ENCODE data around the gene FUT3. TPM values are rescaled to one million over a fixed set of nuclear protein-coding genes. Genes with fewer than 3 reads are reported as not detected.

Gene FUT3
- total RNA-seq (under 1 TPM in 4 of 5 donors, not detected in 1; 0.13 to 0.50 (median 0.18) TPM), total RNA-seq (0 to 0.25 (median 0) reads per million in 29 experiments)
- not detected for total RNA-seq (2013)

GRCh38 chr19:5851302-5851701 is at the start of gene FUT3:
Gene FUT3 (minus strand): TSS chr19:5851449.
- Mint-ChIP-seq H3K27me3 (peaks cover 0 to 7% of the 10 kb centered on the region in 2 donors), H3K4me3 (no peak within 1 kb of the TSS), H3K27ac (no peak within 1 kb of the TSS), H3K4me1 (peaks cover 0 to 3% (median 0%) of the 10 kb centered on the region in 3 donors), H3K36me3 (no peaks in the 10 kb centered on the region), H3K9me3 (no peaks in the 10 kb centered on the region)
- Histone ChIP-seq H3K27me3 (replicated peaks in 1 of 2; ENCODE audit: control insufficient read depth in 2 of 2, extremely low read depth in 1 of 2, insufficient read depth in 2 of 2, low read length in 1 of 2) (peaks cover 0 to 9% of the 10 kb centered on the region in 2 experiments), H3K36me3 (ENCODE audit: control insufficient read depth in 2 of 2, extremely low read depth in 1 of 2, insufficient read depth in 1 of 2, low read length in 1 of 2) (no peaks in the 10 kb centered on the region), H3K4me1 (ENCODE audit: control insufficient read depth in 1 of 2, extremely low read depth in 1 of 2, insufficient read depth in 2 of 2, low read length in 2 of 2) (no peaks in the 10 kb centered on the region), H3K9me3 (no peaks in the 10 kb centered on the region), H3K27ac (ENCODE audit: low read length) (no peak within 1 kb of the TSS), H3K4me3 (ENCODE audit: control insufficient read depth in 1 of 2, extremely low read depth in 1 of 2, low read length in 1 of 2) (no peak within 1 kb of the TSS)
- POLR2A ChIA-PET, result no interaction called here
- WGBS (ENCODE audit: insufficient coverage), result 72% methylated on average over 10 of the region's 10 CpGs
- ATAC-seq (replicated peaks in 1 of 4) (no peak), DNase-seq (no peak)
- CTCF ChIA-PET, result interaction anchor here in 1 of 2 donors (0.5 kb wide), 1 partner anchor 11 kb away, joined by 3 read pairs; no protein-coding TSS in a partner anchor

- POLR2A ChIA-PET, result interaction anchor here in 1 of 2 donors (0.7 kb wide), 1 partner anchor 110 kb away, joined by 7 read pairs; the partner anchor contains the start of gene DUS3L
- Histone ChIP-seq H3K4me3 (ENCODE audit: control insufficient read depth in 1 of 2, extremely low read depth in 1 of 2, low read length in 1 of 2) (no peak overlapping the region), H3K4me1 (ENCODE audit: control insufficient read depth in 1 of 2, extremely low read depth in 1 of 2, insufficient read depth in 2 of 2, low read length in 2 of 2) (peaks cover 0 to 41% of the 10 kb centered on the region in 2 experiments), H3K36me3 (ENCODE audit: control insufficient read depth in 2 of 2, extremely low read depth in 1 of 2, insufficient read depth in 1 of 2, low read length in 1 of 2) (peaks cover 0 to 14% of the 10 kb centered on the region in 2 donors), H3K27me3 (replicated peaks in 1 of 2; ENCODE audit: control insufficient read depth in 2 of 2, extremely low read depth in 1 of 2, insufficient read depth in 2 of 2, low read length in 1 of 2) (no peaks in the 10 kb centered on the region), H3K27ac (ENCODE audit: low read length) (no peak overlapping the region), H3K9me3 (no peaks in the 10 kb centered on the region)
- DNase-seq, result no peak
- Mint-ChIP-seq H3K27me3 (no peaks in the 10 kb centered on the region), H3K4me1 (peaks cover 26 to 34% (median 27%) of the 10 kb centered on the region in 3 donors), H3K27ac (peak overlapping the region; percentile 16 to 31), H3K36me3 (peaks cover 8% of the 10 kb centered on the region), H3K9me3 (no peaks in the 10 kb centered on the region), H3K4me3 (peak overlapping the region; percentile 29 to 42 (median 31))
- CTCF ChIA-PET, result no interaction called here
- WGBS (ENCODE audit: insufficient coverage), result 86% methylated on average over 7 of the region's 8 CpGs
- ATAC-seq (replicated peaks in 1 of 4), result no peak
These were observed 49.7 kb upstream of the FUT3 start for GRCh38 chr19:5900976-5901375.

DNA sequence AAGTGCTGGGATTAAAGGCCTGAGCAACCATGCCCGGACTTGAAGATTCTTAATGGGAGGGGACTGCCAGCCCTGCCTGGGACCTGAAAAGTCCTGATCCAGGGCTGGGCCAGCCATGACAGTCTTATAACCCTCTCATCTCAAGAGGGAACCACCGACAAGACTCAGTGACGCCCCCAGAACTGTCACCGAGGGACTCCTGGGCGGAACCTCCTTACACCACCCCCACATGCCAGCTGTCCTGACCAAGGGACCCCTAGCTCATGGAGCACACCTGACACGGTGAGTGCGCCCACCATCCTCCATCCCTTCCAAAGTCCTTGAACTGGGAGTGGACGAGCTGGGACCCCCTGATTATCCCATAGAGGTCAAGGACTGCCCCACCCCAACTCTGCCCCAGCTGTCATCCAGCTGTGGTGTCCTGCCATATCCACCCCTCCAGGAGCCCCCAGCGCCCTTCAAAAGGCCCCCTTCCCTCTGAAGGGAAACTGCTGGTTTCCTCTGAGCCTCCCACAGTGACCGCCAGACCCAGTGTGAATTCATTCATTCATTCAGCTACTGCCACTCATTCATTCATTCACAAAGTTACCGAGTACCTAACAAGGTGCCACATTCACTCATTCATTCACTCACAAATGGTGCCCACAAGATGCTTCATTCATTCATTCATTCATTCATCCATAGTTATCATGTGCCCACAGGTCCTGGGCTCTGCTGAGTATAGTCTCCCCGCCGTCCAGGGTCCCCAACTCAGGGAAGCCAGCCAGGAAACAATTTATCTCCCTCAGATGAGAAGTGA is 48.7 kb upstream of the FUT3 start:
- Histone ChIP-seq H3K27ac (ENCODE audit: low read length) (no peak overlapping the region), H3K4me1 (ENCODE audit: control insufficient read depth in 1 of 2, extremely low read depth in 1 of 2, insufficient read depth in 2 of 2, low read length in 2 of 2) (peaks cover 0 to 31% of the 10 kb centered on the region in 2 experiments), H3K36me3 (ENCODE audit: control insufficient read depth in 2 of 2, extremely low read depth in 1 of 2, insufficient read depth in 1 of 2, low read length in 1 of 2) (peaks cover 8 to 22% of the 10 kb centered on the region in 2 donors), H3K9me3 (no peaks in the 10 kb centered on the region), H3K4me3 (ENCODE audit: control insufficient read depth in 1 of 2, extremely low read depth in 1 of 2, low read length in 1 of 2) (no peak overlapping the region), H3K27me3 (replicated peaks in 1 of 2; ENCODE audit: control insufficient read depth in 2 of 2, extremely low read depth in 1 of 2, insufficient read depth in 2 of 2, low read length in 1 of 2) (no peaks in the 10 kb centered on the region)
- CTCF ChIA-PET, result no interaction called here
- 92% methylated on average over 11 of the region's 13 CpGs for WGBS (ENCODE audit: insufficient coverage)
- Mint-ChIP-seq H3K4me1 (peaks cover 23 to 29% (median 27%) of the 10 kb centered on the region in 3 donors), H3K27me3 (no peaks in the 10 kb centered on the region), H3K36me3 (peaks cover 11% of the 10 kb centered on the region), H3K4me3 (peak overlapping the region in 1 of 3 donors; percentile 9), H3K27ac (no peak overlapping the region), H3K9me3 (no peaks in the 10 kb centered on the region)
- DNase-seq (no peak), ATAC-seq (replicated peaks in 1 of 4) (no peak)
- POLR2A ChIA-PET, result interaction anchor here in 1 of 2 donors (0.6 kb wide), 1 partner anchor 44 kb away, joined by 3 read pairs; no protein-coding TSS in a partner anchor

DNA sequence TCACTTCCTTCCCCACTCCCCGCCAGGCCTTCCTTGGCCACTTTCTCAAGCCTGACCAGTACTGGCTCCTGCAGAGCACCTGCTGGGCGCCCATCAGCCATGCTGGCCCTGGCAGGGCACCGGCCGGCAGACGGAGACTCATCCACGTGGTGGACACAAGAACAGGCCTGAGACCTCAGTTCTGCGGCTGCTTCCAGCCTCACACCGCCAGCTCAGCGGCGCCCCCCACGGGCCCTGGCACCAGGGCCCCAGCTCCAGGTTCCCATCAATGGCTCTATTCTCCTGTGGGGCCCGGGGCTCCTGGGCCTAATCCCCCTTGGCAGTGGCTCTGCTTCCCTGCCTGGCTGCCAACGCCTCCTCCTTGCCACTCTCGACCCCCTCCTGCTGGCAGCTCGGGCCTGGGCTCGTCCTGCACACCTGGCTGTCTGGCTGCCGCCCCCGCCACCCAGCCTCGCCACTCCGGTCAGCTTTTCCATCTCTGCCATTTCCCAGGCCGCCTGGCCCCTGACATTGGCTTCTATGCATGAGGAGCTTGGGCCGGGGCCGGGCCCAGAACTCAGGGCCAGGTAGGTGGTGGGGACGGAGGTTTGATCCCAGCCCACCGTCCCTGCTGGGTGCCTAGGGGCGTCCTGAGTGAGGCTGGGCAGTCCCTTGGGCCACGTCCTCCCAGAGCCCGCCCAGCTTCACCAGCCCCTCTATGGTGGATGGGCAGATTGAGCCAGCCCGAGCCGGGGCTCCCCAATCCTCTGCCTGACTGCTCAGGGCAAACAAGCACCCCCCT is 46.1 kb upstream of the FUT3 start:
- Histone ChIP-seq H3K4me1 (ENCODE audit: control insufficient read depth in 1 of 2, extremely low read depth in 1 of 2, insufficient read depth in 2 of 2, low read length in 2 of 2) (peaks cover 0 to 20% of the 10 kb centered on the region in 2 experiments), H3K36me3 (ENCODE audit: control insufficient read depth in 2 of 2, extremely low read depth in 1 of 2, insufficient read depth in 1 of 2, low read length in 1 of 2) (peaks cover 8 to 25% of the 10 kb centered on the region in 2 donors), H3K27me3 (replicated peaks in 1 of 2; ENCODE audit: control insufficient read depth in 2 of 2, extremely low read depth in 1 of 2, insufficient read depth in 2 of 2, low read length in 1 of 2) (peaks cover 0 to 3% of the 10 kb centered on the region in 2 experiments), H3K4me3 (ENCODE audit: control insufficient read depth in 1 of 2, extremely low read depth in 1 of 2, low read length in 1 of 2) (no peak overlapping the region), H3K27ac (ENCODE audit: low read length) (no peak overlapping the region), H3K9me3 (no peaks in the 10 kb centered on the region)
- ATAC-seq (replicated peaks in 1 of 4) (no peak), DNase-seq (no peak)
- ChIA-PET CTCF (no interaction called here), POLR2A (interaction anchor here in 1 of 2 donors (0.6 kb wide), 1 partner anchor 126 kb away, joined by 4 read pairs; no protein-coding TSS in a partner anchor)
- WGBS (ENCODE audit: insufficient coverage), result 96% methylated on average over 26 of the region's 30 CpGs
- Mint-ChIP-seq H3K36me3 (peaks cover 11% of the 10 kb centered on the region), H3K9me3 (no peaks in the 10 kb centered on the region), H3K4me3 (no peak overlapping the region), H3K27ac (no peak overlapping the region), H3K4me1 (peaks cover 14 to 16% (median 15%) of the 10 kb centered on the region in 3 donors), H3K27me3 (no peaks in the 10 kb centered on the region)

GRCh38 chr19:5896365-5897076 is 45.3 kb upstream of the FUT3 start:
- Mint-ChIP-seq H3K9me3 (no peaks in the 10 kb centered on the region), H3K4me3 (no peak overlapping the region), H3K27ac (no peak overlapping the region), H3K36me3 (peaks cover 11% of the 10 kb centered on the region), H3K4me1 (peaks cover 13 to 23% (median 17%) of the 10 kb centered on the region in 3 donors), H3K27me3 (no peaks in the 10 kb centered on the region)
- CTCF ChIA-PET, result no interaction called here
- no peak overlapping the region for H3K27ac ChIP-seq (ENCODE audit: low read length)
- peaks cover 0 to 11% of the 10 kb centered on the region in 2 experiments for H3K27me3 ChIP-seq (replicated peaks in 1 of 2; ENCODE audit: control insufficient read depth in 2 of 2, extremely low read depth in 1 of 2, insufficient read depth in 2 of 2, low read length in 1 of 2)
- H3K9me3 ChIP-seq, result no peaks in the 10 kb centered on the region
- ATAC-seq (replicated peaks in 1 of 4), result no peak
- DNase-seq, result no peak
- peaks cover 8 to 25% of the 10 kb centered on the region in 2 donors for H3K36me3 ChIP-seq (ENCODE audit: control insufficient read depth in 2 of 2, extremely low read depth in 1 of 2, insufficient read depth in 1 of 2, low read length in 1 of 2)
- H3K4me3 ChIP-seq (ENCODE audit: control insufficient read depth in 1 of 2, extremely low read depth in 1 of 2, low read length in 1 of 2), result no peak overlapping the region
- H3K4me1 ChIP-seq (ENCODE audit: control insufficient read depth in 1 of 2, extremely low read depth in 1 of 2, insufficient read depth in 2 of 2, low read length in 2 of 2), result peaks cover 0 to 25% of the 10 kb centered on the region in 2 experiments
- POLR2A ChIA-PET, result interaction anchor here in 1 of 2 donors (0.6 kb wide), 1 partner anchor 127 kb away, joined by 4 read pairs; no protein-coding TSS in a partner anchor
- WGBS (ENCODE audit: insufficient coverage), result 96% methylated on average over 24 of the region's 29 CpGs
